H9 (cell line): ENCODE measurements around the gene LY6G6F. TPM values are rescaled to one million over a fixed set of nuclear protein-coding genes. Genes with fewer than 3 reads are reported as not detected.

Source experiments
- DNase-seq: peaks from one replicate; pipeline ENCODE4 v3.0.0-alpha.2; 2017
- H2AFZ ChIP-seq: one replicate; pipeline ENCODE4 v1.6.1; 2013; ENCODE audit warnings: mild to moderate bottlenecking, low read length, control low read depth, moderate library complexity
- H2AK5ac ChIP-seq: 2 replicates; pipeline ENCODE4 v1.6.1; 2013; ENCODE audit warnings: low read length, control low read depth, mixed read lengths; ENCODE audit not compliant: insufficient read length
- H2BK120ac ChIP-seq: one replicate; pipeline ENCODE4 v1.6.1; 2013; ENCODE audit warnings: low read depth, mild to moderate bottlenecking, low read length, control low read depth, inconsistent platforms; ENCODE audit not compliant: poor library complexity, severe bottlenecking
- H2BK12ac ChIP-seq: 2 replicates; pipeline ENCODE4 v1.6.1; 2013; ENCODE audit warnings: low read length, control low read depth, mixed read lengths, low read depth; ENCODE audit not compliant: insufficient read length
- H2BK15ac ChIP-seq: 2 replicates; pipeline ENCODE4 v1.6.1; 2013; ENCODE audit warnings: low read depth, low read length, control low read depth
- H2BK20ac ChIP-seq: one replicate; pipeline ENCODE4 v1.6.1; 2013; ENCODE audit warnings: low read depth, mild to moderate bottlenecking, low read length, control low read depth, inconsistent platforms; ENCODE audit not compliant: poor library complexity, severe bottlenecking
- H2BK5ac ChIP-seq: 2 replicates; pipeline ENCODE4 v1.6.1; 2013; ENCODE audit warnings: low read length, control low read depth, mixed read lengths; ENCODE audit not compliant: insufficient read length
- H3K14ac ChIP-seq: 2 replicates; pipeline ENCODE4 v1.6.1; 2013; ENCODE audit warnings: low read length, control low read depth; ENCODE audit not compliant: insufficient read depth
- H3K18ac ChIP-seq: 2 replicates; pipeline ENCODE4 v1.6.1; 2013; ENCODE audit warnings: low read depth, mild to moderate bottlenecking, mixed read lengths, low read length, control low read depth; ENCODE audit not compliant: insufficient read length
- H3K23ac ChIP-seq: 2 replicates; pipeline ENCODE4 v1.6.1; 2013; ENCODE audit warnings: low read length, control low read depth, mixed read lengths, low read depth; ENCODE audit not compliant: insufficient read length
- H3K23me2 ChIP-seq: 2 replicates; pipeline ENCODE4 v1.6.1; 2013; ENCODE audit warnings: low read depth, mild to moderate bottlenecking, mixed read lengths, low read length, control low read depth; ENCODE audit not compliant: insufficient read length, poor library complexity, severe bottlenecking
- H3K27ac ChIP-seq: 2 replicates; pipeline ENCODE4 v1.5.1; 2013; ENCODE audit warnings: low read length, control low read depth, mixed read lengths, low read depth; ENCODE audit not compliant: insufficient read length
- H3K27me3 ChIP-seq: 2 replicates; pipeline ENCODE4 v1.6.1; 2013; ENCODE audit warnings: low read length, control low read depth, inconsistent platforms; ENCODE audit not compliant: insufficient read depth
- H3K4ac ChIP-seq: 2 replicates; pipeline ENCODE4 v1.6.1; 2013; ENCODE audit warnings: low read depth, mild to moderate bottlenecking, control low read depth, inconsistent platforms, low read length, moderate library complexity
- H3K4me1 ChIP-seq: 2 replicates; pipeline ENCODE4 v1.6.1; 2013; ENCODE audit warnings: low read length, control low read depth, inconsistent platforms; ENCODE audit not compliant: insufficient read depth
- H3K4me2 ChIP-seq: 2 replicates; pipeline ENCODE4 v1.6.1; 2013; ENCODE audit warnings: low read length, control low read depth, mixed read lengths; ENCODE audit not compliant: insufficient read length, insufficient read depth
- H3K56ac ChIP-seq: 2 replicates; pipeline ENCODE4 v1.6.1; 2013; ENCODE audit warnings: low read depth, mild to moderate bottlenecking, mixed read lengths, low read length, control low read depth; ENCODE audit not compliant: insufficient read length
- H3K79me1 ChIP-seq: 2 replicates; pipeline ENCODE4 v1.6.1; 2013; ENCODE audit warnings: low read depth, mild to moderate bottlenecking, moderate library complexity, low read length, control low read depth, inconsistent platforms; ENCODE audit not compliant: insufficient read depth, poor library complexity, severe bottlenecking
- H3K79me2 ChIP-seq: 2 replicates; pipeline ENCODE4 v1.6.1; 2013; ENCODE audit warnings: low read length, control low read depth, inconsistent platforms; ENCODE audit not compliant: insufficient read depth
- H3K9ac ChIP-seq: 2 replicates; pipeline ENCODE4 v1.6.1; 2013; ENCODE audit warnings: low read length, control low read depth, mixed read lengths; ENCODE audit not compliant: insufficient read length; ENCODE audit errors: extremely low read depth
- H3K9me3 ChIP-seq: one replicate; pipeline ENCODE4 v1.6.1; 2013; ENCODE audit warnings: low read depth, low read length, inconsistent platforms; ENCODE audit not compliant: control insufficient read depth
- H3T11ph ChIP-seq: one replicate; pipeline ENCODE4 v1.6.1; 2013; ENCODE audit warnings: mild to moderate bottlenecking, low read length, control low read depth, inconsistent platforms
- H4K20me1 ChIP-seq: one replicate; pipeline ENCODE4 v1.6.1; 2013; ENCODE audit not compliant: control insufficient read depth, insufficient read length, insufficient read depth
- H4K5ac ChIP-seq: 2 replicates; pipeline ENCODE4 v1.6.1; 2013; ENCODE audit warnings: low read depth, mild to moderate bottlenecking, mixed read lengths, low read length, control low read depth; ENCODE audit not compliant: insufficient read length
- H4K8ac ChIP-seq: replicated peaks from 2 replicates; pipeline ENCODE4 v1.6.1; 2013; ENCODE audit warnings: low read length, control low read depth, mixed read lengths, low read depth; ENCODE audit not compliant: insufficient read length
- H4K91ac ChIP-seq: 2 replicates; pipeline ENCODE4 v1.6.1; 2013; ENCODE audit warnings: low read depth, mild to moderate bottlenecking, moderate library complexity, mixed read lengths, low read length, control low read depth; ENCODE audit not compliant: insufficient read length
- H3K27ac Mint-ChIP-seq, 3 experiments: 2 replicates in 2 of 3; 3 replicates in 1 of 3; pipeline ENCODE4 v1.8.0; 2020 to 2021; ENCODE audit warnings: mixed read lengths in 3 of 3, mild to moderate bottlenecking in 1 of 3, moderate library complexity in 1 of 3
- H3K27me3 Mint-ChIP-seq: 2 replicates; pipeline ENCODE4 v1.8.0; 2021; ENCODE audit warnings: low read depth, mild to moderate bottlenecking, moderate library complexity, mixed read lengths
- H3K36me3 Mint-ChIP-seq, 3 experiments: 2 replicates in 2 of 3; 3 replicates in 1 of 3; pipeline ENCODE4 v1.8.0; 2020 to 2021; ENCODE audit warnings: low read depth in 3 of 3, mixed read lengths in 3 of 3; ENCODE audit not compliant: insufficient read depth in 1 of 3
- H3K4me1 Mint-ChIP-seq, 2 experiments: 2 replicates each; pipeline ENCODE4 v1.8.0; 2020; ENCODE audit warnings: mixed read lengths in 2 of 2
- H3K4me3 Mint-ChIP-seq, 2 experiments: 2 replicates in 1 of 2; 3 replicates in 1 of 2; pipeline ENCODE4 v1.8.0; 2020 to 2021; ENCODE audit warnings: mild to moderate bottlenecking in 2 of 2, mixed read lengths in 2 of 2, moderate library complexity in 1 of 2
- H3K9me3 Mint-ChIP-seq, 2 experiments: 2 replicates in 1 of 2; 3 replicates in 1 of 2; pipeline ENCODE4 v1.8.0; 2020; ENCODE audit warnings: mild to moderate bottlenecking in 2 of 2, mixed read lengths in 2 of 2, moderate library complexity in 1 of 2
- CTCF ChIP-seq: fragments of 200-600 bp; sonication (generic); conservative IDR thresholded peaks from 3 replicates; pipeline ENCODE4 v1.8.0; 2021; ENCODE audit warnings: antibody characterized with exemption, mild to moderate bottlenecking
- WGBS: extraction: QIAGEN DNeasy Blood & Tissue Kit; methylation state at CpG from one replicate; pipeline ENCODE4 v1.1.7; 2013; ENCODE audit warnings: missing lambda C conversion rate, low lambda C conversion rate, mixed read lengths; ENCODE audit not compliant: insufficient read length; ENCODE audit errors: extremely low coverage; 5-methylcytosine and 5-hydroxymethylcytosine counted together
- total RNA-seq: library from RNA; stranded (reverse); gene quantifications from 2 replicates; pipeline ENCODE4 v1.2.1, GENCODE V29; 2021

Gene LY6G6F
- total RNA-seq, 1 experiment from 2014 or later, result not detected

GRCh38 chr6:31691078-31691463 lies 15.6 kb upstream of the LY6G6F start:
- no peak for TF ChIP-seq CTCF
- no peak overlapping the region for H2AK5ac ChIP-seq
- H3K27ac Mint-ChIP-seq, result no peak overlapping the region

More at GRCh38 chr6:31691078-31691463, 15.6 kb upstream of the LY6G6F start:
- no peak overlapping the region for H4K8ac ChIP-seq
- no peak overlapping the region for H3K18ac ChIP-seq
- H3K27ac ChIP-seq, result no peak overlapping the region
- peaks cover 14 to 61% (median 45%) of the 10 kb centered on the region in 3 experiments; a peak in 6 of 7 replicates for H3K36me3 Mint-ChIP-seq
- H3K4me3 Mint-ChIP-seq, result no peak overlapping the region
- WGBS, result no CpG with 5 or more reads among the region's 6 CpGs
- no peak overlapping the region for H3K56ac ChIP-seq
- DNase-seq, result no peak
- no peaks in the 10 kb centered on the region; a peak in 1 of 5 replicates for H3K9me3 Mint-ChIP-seq
- no peaks in the 10 kb centered on the region for H3K79me1 ChIP-seq
- H3K27me3 ChIP-seq, result no peaks in the 10 kb centered on the region
- no peak overlapping the region for H4K5ac ChIP-seq
- H2BK20ac ChIP-seq, result no peak overlapping the region
- no peak overlapping the region for H2BK12ac ChIP-seq
- no peak overlapping the region for H3K9ac ChIP-seq
- no peaks in the 10 kb centered on the region for H3K4me1 ChIP-seq
- H3T11ph ChIP-seq, result no peak overlapping the region
- H2AFZ ChIP-seq, result no peak overlapping the region
- peaks cover 5 to 10% of the 10 kb centered on the region in 2 experiments; a peak in 3 of 4 replicates for H3K4me1 Mint-ChIP-seq
- H4K91ac ChIP-seq, result no peak overlapping the region
- no peak overlapping the region for H3K4ac ChIP-seq
- no peaks in the 10 kb centered on the region for H3K27me3 Mint-ChIP-seq
- H3K23ac ChIP-seq, result no peak overlapping the region
- H3K23me2 ChIP-seq, result no peaks in the 10 kb centered on the region
- no peak overlapping the region for H2BK15ac ChIP-seq
- no peak overlapping the region for H2BK5ac ChIP-seq
- H3K9me3 ChIP-seq, result no peaks in the 10 kb centered on the region
- H3K79me2 ChIP-seq, result no peaks in the 10 kb centered on the region
- H3K4me2 ChIP-seq, result no peak overlapping the region
- H2BK120ac ChIP-seq, result no peak overlapping the region
- H3K14ac ChIP-seq, result no peak overlapping the region
- H4K20me1 ChIP-seq, result no peaks in the 10 kb centered on the region
